Astrocyte of the hippocampus (primary cell): ENCODE measurements around the gene GPRIN3.
"Not testable (repeated sequence)": the region's sequence is repeated elsewhere in the genome, so short reads cannot be mapped to it uniquely, and the experiment has no call there.

Experiments
- DNase-seq: peaks from one replicate; pipeline ENCODE4 v3.0.0; 2011; ENCODE audit warnings: low read depth, low spot score

The GPRIN3 gene

GRCh38 chr4:89257376-89257775 is 50.2 kb downstream of the GPRIN3 start:
- DNase-seq, result no peak

DNA sequence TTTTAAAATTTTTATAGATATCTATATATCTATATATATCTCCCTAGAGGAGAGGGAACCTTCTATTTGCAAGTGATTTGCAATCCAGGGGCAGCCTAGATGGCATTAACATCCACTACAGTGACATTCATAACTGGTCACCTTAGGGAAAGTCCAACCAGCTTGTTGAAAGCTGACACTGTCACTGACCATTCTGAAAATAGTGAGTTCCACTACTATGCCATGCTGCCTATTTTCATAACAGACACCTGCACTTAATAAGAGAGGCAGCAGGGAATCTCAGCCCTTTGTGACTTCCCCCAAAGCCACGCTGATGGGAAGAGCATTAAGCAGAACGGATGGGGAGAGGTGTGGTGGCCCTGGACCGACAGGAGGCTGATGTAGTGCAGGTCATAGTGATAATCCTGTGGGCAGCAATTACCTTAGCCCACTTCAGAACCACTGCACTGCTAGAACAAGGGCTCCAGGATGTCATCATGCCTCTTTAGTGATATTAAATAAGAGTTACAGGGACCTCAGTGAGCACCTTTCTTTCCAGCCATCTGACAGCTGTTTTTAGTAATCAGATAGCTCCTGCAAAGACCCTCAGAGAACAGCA is 51.3 kb downstream of the GPRIN3 start:
- no peak for DNase-seq

- peak; percentile 10 for DNase-seq
Measured at GRCh38 chr4:89254847-89255246, 52.8 kb downstream of the GPRIN3 start.

GRCh38 chr4:89254347-89254746 is 53.3 kb downstream of the GPRIN3 start:
- DNase-seq, result not testable (repeated sequence)

DNA sequence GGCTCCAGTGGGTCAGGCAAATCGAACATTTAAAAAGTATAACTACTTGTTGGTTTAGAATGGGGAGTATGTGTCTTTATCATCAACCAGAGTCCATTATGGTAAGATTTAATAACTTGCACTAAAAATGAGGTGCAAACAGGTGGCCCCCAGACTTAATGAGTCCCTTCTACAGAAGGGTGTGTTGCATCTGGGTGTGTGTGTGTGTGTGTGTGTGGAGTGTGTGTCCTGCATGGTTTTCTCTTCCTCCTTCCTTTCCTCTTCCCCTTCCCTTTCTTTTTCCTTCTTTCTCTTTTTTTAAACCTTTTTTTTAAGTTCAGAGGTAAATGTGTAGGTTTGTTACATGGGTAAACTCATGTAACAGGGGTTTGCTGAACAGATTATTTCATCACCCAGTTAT is 53.7 kb downstream of the GPRIN3 start:
- DNase-seq, result no peak

DNA sequence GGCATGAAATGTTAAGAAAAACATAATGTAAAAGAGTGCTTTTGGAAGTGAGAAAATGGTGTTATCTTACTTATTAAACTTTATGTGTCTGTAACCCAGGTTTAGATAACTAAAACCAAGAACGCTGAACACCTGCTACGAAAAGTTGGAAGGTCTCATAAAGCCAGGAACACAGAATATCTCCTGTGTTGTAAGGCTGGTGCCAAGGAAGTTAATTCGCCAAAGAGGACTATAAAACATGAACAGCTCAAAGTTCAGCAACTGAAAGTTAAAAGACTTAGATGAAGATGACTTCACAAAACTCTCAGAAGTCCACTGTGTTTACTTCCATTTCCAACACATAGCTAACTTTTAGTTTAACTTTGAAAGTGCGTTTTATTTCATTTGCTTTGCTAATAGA is 54.3 kb downstream of the GPRIN3 start:
- DNase-seq, result no peak

- DNase-seq, result no peak
Measured at GRCh38 chr4:89251396-89251795, 56.2 kb downstream of the GPRIN3 start.

DNA sequence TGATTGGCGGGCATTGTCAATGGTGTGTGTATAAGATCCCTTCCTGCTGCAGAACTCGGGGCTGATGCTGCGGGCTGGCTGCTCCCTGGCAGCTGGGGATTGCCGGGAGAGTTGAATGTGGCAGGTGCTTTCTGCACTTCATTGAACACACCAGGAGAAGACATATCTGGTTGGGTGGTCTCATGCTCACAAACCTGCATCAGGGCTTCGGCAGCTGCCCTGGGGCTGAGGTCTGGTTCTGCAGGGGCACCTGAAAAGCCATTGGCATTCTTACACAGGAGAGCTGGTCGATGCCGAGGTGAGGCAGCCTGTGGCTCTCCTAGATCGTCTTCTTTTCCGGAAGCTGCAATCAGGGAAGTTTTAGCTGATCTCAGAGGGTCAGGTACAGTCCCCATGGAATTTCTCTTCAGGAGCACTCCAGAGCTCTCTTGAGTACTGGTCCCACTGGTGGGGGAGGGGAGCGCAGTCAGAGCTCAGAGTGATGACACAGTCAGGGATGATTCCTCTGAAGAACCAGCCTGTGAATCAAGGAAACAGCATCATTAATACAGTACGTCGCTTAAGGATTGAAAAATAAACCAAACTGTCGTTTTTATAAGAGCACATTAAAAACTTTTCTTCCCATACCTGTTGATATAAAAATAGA is 57.8 kb downstream of the GPRIN3 start:
- DNase-seq, result no peak

DNA sequence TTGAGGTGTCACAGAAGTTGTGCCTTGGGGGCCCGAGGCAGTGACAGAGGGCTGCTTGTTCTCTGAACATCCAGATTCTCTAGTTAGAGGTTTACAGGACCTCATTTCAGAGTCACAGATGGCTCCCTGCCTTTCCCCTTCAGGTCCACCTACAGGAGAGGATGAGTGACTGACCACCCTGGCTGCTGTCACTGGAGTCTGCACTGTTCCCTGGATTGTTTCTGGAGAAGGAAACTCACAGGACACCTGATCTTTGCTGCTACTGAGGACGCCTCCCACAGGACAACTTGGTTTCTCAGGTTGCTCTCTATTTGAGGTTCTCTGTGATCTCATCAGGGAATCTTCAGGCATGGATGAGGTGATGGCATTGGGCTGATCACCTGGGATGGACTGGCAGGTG is 58.3 kb downstream of the GPRIN3 start:
- no peak for DNase-seq

DNA sequence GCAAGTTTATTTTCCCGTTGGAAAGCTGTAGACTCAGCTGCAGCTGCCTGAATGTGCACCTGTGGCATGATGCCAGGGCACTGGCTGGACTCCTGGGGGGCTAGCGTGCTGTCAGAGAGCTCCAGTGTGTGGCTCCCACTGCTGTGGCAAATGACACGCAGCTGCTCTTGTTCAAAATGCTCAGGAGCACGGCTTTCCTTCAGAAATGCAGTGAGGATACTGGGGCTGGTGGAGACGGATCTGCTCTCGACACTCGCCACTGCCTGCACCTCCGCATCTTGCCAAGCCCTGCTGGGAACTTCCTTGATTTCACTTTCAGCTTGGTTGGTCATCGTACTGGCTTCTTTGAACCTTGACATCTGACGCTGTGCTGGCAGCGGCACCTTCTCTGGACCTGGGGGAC is 58.7 kb downstream of the GPRIN3 start:
- no peak for DNase-seq

- DNase-seq, result no peak
Measured at GRCh38 chr4:89247951-89248350, 59.6 kb downstream of the GPRIN3 start.

DNA sequence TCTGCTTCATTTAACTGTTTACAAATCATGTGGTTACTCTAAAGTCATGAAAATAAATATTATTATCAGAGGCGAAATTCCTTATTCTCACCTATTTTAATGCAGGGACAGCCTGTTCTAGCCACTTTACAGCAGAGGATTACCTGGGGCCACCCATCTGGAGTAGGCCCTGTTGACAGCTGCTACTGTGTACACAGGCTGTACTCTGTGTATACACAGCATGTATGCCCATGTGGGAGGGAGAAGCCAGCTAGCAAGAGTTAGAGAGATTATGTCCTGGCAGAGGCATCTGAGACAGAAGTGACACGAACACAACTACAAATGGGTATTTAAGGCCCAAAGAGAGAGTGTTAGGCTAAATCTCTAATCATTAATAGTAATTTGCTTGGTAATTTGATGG is 62.1 kb downstream of the GPRIN3 start:
- no peak for DNase-seq

DNA sequence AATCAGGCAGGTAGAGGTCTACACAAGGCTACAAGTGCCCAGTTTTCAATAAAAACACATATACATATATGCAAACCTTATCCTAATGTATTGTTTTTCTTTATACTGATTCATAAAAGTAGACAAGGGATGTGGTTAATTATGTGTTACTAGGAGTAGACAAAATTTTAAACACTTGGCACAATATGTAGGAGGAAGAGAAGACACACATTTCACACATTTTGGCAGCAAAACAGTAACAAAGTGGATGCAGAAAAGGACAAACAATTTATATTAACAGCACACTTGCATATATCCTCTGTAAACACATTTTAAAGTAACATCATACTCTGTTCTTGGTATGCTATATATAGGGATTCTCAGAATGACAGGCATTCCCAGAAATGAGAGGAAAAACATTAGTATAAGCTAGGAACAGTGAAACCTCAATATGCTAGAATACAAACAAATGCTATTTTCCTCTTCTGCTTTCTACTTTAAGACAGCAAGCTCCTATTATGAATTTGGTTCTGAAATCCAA is 63.8 kb downstream of the GPRIN3 start:
- DNase-seq, result no peak

- DNase-seq, result no peak
Measured at GRCh38 chr4:89242864-89243732, 64.5 kb downstream of the GPRIN3 start.

- no peak for DNase-seq
Measured at GRCh38 chr4:89242216-89242615, 65.4 kb downstream of the GPRIN3 start.

DNA sequence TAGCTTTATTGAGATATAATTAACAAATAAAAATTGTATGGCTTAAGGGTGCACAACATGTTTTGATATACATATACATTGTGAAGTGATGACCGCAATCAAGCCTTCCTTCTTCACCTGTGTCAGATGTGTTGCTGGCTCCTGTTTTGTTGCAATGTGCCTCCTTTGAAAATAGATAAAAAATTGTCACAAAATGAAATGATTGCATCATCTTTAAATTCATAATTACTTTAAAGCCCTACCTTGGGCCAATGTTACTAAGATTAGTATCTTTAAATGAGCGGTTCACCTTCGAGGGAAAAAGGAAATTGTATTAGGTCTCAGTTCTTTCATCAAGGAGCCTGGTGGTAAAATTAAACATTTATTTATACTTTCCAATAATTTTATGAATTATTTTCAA is 77.3 kb downstream of the GPRIN3 start:
- no peak for DNase-seq

DNA sequence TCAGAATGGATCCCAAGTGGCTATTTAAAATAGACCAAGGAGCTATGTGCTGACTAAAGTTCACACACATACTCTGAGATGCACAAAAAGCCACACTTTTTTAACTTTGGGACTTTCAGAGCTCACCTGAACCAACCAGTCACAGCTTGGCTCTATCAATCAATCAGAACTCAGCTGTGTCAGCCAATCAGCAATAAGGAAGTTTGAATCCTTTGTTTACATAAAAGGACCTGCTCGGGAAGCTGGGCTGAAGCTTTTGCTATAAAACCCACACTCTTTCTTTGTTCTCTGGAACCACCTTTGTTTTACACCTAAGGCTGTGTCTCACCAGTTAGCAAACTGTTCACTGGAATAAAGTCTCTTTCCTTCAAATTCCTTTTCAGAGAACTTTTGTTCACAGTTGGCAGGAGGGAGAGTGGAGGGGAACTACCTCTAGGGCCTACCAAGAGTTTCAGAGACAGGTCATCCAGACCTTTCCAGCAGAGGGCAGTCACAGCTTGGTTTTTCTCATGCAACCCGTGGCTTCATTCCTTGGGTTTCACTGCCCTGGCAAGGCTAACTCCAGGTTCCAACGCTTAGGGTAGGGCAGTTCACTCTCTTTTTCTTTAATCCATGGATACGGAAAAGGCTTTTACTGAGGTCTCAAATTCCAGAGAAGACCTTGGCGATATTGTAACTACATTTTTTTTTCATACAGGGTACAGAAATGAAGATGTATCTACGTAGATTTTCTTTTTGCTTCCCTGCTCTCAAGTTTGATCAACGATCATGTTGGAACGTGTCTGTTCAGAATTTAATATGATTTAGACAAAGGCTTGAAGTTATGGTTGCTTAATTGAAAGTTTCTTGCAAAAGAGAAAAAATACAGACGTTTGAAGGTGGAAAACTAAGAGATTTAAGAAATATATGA is 80.7 kb downstream of the GPRIN3 start:
- DNase-seq, result peak; percentile 90

DNA sequence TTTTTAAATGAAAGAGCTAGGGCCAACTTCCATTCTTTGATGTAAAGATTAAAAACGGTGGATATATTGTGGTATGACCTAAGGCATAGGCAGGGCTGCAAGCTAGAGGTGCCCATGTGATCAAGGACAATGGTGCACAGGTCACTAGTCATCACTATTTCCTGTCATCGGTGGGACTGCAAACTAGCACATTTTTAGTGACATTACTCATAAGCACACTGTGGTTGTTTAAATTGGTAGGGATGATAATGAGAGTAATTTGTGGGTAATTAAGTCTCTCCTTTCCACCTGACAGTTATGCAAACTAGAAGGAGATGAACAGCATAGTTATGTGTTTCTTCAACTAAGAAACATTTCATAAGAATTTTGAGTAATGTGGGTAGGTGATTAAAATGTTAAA is 85.4 kb downstream of the GPRIN3 start:
- DNase-seq, result no peak

DNA sequence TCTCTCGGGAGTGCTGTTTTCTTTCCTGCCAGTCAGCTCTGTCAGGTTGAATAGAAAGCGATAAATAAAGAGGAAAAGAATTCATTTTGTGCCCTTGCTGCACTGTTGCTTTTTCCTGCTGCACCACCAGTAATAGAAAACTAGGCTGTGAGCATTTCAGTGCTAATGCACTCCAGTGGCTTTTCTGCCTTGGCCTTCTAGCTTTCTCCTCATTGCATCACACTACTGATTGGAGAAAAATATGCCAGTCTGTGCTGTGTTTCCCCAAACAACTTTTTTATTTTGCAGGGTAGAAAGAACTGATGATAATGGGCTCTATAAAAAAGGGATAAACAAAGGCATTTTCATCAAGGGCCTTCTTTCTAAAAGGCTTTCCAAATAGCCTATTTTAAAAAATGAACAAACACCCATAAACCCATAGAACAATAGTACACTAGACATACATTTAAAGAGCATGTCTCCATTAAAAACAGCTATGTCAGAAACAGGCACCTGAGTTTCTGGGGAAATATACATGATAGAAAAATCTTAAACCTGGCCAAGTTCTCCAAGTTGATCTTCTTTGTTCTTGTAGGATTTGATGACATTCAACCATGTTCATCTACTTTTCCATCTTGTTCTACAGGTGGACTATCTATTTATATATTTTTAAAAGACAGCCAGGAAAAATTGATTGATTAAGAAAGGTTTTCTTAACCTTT is 86.3 kb downstream of the GPRIN3 start:
- DNase-seq, result no peak

DNA sequence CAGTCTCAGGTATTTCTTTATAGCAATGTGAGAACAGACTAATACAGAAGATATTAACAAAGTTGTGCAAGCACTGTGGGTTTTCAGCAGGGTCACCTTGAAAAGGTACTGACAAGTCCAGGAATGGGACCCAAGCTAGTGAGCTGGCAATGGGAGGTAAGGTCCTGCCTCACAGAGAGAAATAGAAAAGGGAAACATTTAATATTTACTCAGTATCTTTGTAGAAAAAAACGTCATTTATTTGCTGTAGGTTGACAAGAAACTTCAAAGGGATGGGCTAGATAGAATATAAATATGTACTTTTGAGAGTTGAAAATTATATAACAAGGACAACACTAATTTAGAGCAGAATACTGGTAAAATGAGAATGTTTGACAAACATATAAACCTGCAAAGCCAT is 89.0 kb downstream of the GPRIN3 start:
- DNase-seq, result no peak

GRCh38 chr4:89217604-89218003 is 90.0 kb downstream of the GPRIN3 start:
- no peak for DNase-seq
